Keratinocyte (primary cell): Measurements from ENCODE around the gene PTPRN2.

Experiments
- CTCF ChIP-seq, 3 experiments: IDR thresholded peaks in 1 of 3; conservative IDR thresholded peaks in 1 of 3; optimal IDR thresholded peaks in 1 of 3; 2 replicates in 2 of 3; 3 replicates in 1 of 3; pipeline versions ENCODE3 to v1.5.1; 2011; ENCODE audit warnings: low read length in 3 of 3, mild to moderate bottlenecking in 3 of 3, moderate library complexity in 2 of 3, control low read depth in 1 of 3, inconsistent platforms in 1 of 3; ENCODE audit not compliant: insufficient read depth in 2 of 3; ENCODE audit errors: extremely low read depth in 1 of 3
- EZH2 ChIP-seq: IDR thresholded peaks from one replicate; pipeline ENCODE4 v1.6.1; 2012; ENCODE audit warnings: inconsistent platforms, mild to moderate bottlenecking, low read length, moderate library complexity

GRCh38 chr7:158003441-158004122 lies 584.0 kb downstream of the PTPRN2 start:
- no peak for TF ChIP-seq CTCF (optimal IDR thresholded peaks at IDR 0.05 in 1 of 3, IDR thresholded peaks at IDR 0.05 in 1 of 3, conservative IDR thresholded peaks at IDR 0.05 in 1 of 3; ENCODE audit: extremely low read depth in 1 of 3, insufficient read depth in 2 of 3, low read length in 3 of 3)
- no peak for TF ChIP-seq EZH2
